GM12878 (cell line): Measurements from ENCODE around the gene CYLC1. TPM values are rescaled to one million over a fixed set of nuclear protein-coding genes. Genes with fewer than 3 reads are reported as not detected.

Experiments
- ATAC-seq: fragments of 200-7000 bp; cut with Tn5 transposase; 3 replicates; pipeline ENCODE4 v1.9.1; 2020; ENCODE audit warnings: mild to moderate bottlenecking, moderate library complexity
- BruUV-seq: library from RNA; stranded (reverse); fragments of 400-500 nt; replicated peaks from 2 replicates; lab custom pipeline; 2021; lab: Mats Ljungman, UMichigan
- CTCF ChIA-PET: fragments of 300-600 bp; sonication (Branson Sonifier 250); formaldehyde crosslinking; extraction: SDS; loops from one replicate; lab custom pipeline; 2021; ENCODE audit warnings: inconsistent platforms; lab: Yijun Ruan, JAX
- POLR2A ChIA-PET: fragments of 350-600 bp; formaldehyde crosslinking; extraction: SDS; loops from one replicate; lab custom pipeline; 2021; ENCODE audit warnings: inconsistent platforms; lab: Charles Lee
- RAD21 ChIA-PET: fragments of 300-600 bp; sonication (Branson Sonifier 250); formaldehyde crosslinking; loops from one replicate; lab custom pipeline; 2023; ENCODE audit warnings: antibody characterized with exemption; ENCODE audit not compliant: unreplicated experiment; lab: Charles Lee
- SMC1A ChIA-PET: fragments of 300-600 bp; sonication (Branson Sonifier 250); formaldehyde crosslinking; loops from one replicate; lab custom pipeline; 2023; ENCODE audit not compliant: unreplicated experiment, uncharacterized antibody; lab: Charles Lee
- DNase-seq: peaks from one replicate; pipeline ENCODE4 v3.0.0-alpha.2; 2011; ENCODE audit warnings: low read depth, low spot score
- FAIRE-seq: peaks from 3 replicates; lab custom pipeline; 2011; peaks lifted over from hg19 to GRCh38; lab: Jason Lieb, UNC
- H2AFZ ChIP-seq: 2 replicates; pipeline ENCODE4 v1.6.0; 2011; ENCODE audit warnings: low read depth, low read length, control low read depth; ENCODE audit not compliant: control insufficient read depth
- H3K27ac ChIP-seq: 2 replicates; pipeline ENCODE4 v1.5.1; 2011; ENCODE audit warnings: control low read depth; ENCODE audit not compliant: control insufficient read depth, insufficient read depth
- H3K27me3 ChIP-seq, 2 experiments: replicated peaks in 1 of 2; 2 replicates each; pipeline versions ENCODE4 v1.6.0 to v1.6.1; 2011; ENCODE audit warnings: low read length in 1 of 2; ENCODE audit not compliant: control insufficient read depth in 2 of 2, insufficient read depth in 2 of 2
- H3K36me3 ChIP-seq, 2 experiments: 2 replicates each; pipeline ENCODE4 v1.5.1; 2011; ENCODE audit warnings: low read length in 1 of 2; ENCODE audit not compliant: control insufficient read depth in 2 of 2, insufficient read depth in 2 of 2
- H3K4me1 ChIP-seq: 2 replicates; pipeline ENCODE4 v1.6.1; 2011; ENCODE audit warnings: mild to moderate bottlenecking, low read length, moderate library complexity, mixed read lengths; ENCODE audit not compliant: control insufficient read depth, insufficient read depth
- H3K4me2 ChIP-seq: 2 replicates; pipeline ENCODE4 v1.6.0; 2011; ENCODE audit warnings: control low read depth; ENCODE audit not compliant: control insufficient read depth, insufficient read depth
- H3K4me3 ChIP-seq: fragments of 200-600 bp; sonication (generic); 2 replicates; pipeline ENCODE4 v1.5.1; 2016
- H3K79me2 ChIP-seq: 2 replicates; pipeline ENCODE4 v1.6.0; 2011; ENCODE audit warnings: low read length; ENCODE audit not compliant: control insufficient read depth, insufficient read depth
- H3K9ac ChIP-seq: 2 replicates; pipeline ENCODE4 v1.8.0; 2011; ENCODE audit warnings: low read length, control low read depth, mixed read lengths; ENCODE audit not compliant: control insufficient read depth, insufficient read depth
- H3K9me3 ChIP-seq: replicated peaks from 3 replicates; pipeline ENCODE4 v1.5.1; 2011; ENCODE audit warnings: mild to moderate bottlenecking, low read length; ENCODE audit not compliant: control insufficient read depth, insufficient read depth
- H4K20me1 ChIP-seq: 2 replicates; pipeline ENCODE4 v1.6.0; 2011; ENCODE audit not compliant: control insufficient read depth, insufficient read depth
- BRCA1 ChIP-seq: IDR thresholded peaks from 2 replicates; pipeline ENCODE4 v1.6.1; 2011; ENCODE audit warnings: low read depth, low read length, improper control_type of control experiment
- E4F1 ChIP-seq: fragments of 450-650 bp; IDR thresholded peaks from 2 replicates; pipeline ENCODE4 v1.6.1; 2018; ENCODE audit warnings: borderline replicate concordance, mild to moderate bottlenecking; ENCODE audit not compliant: partially characterized antibody
- EP300 ChIP-seq, 2 experiments: fragments of 150-350 bp in 1 of 2; IDR thresholded peaks; 2 replicates each; pipeline ENCODE4 v1.6.1; 2011 to 2012; ENCODE audit warnings: low read depth in 2 of 2, low read length in 2 of 2, borderline replicate concordance in 1 of 2, improper control_type of control experiment in 1 of 2, inconsistent platforms in 1 of 2; ENCODE audit not compliant: control insufficient read depth in 1 of 2
- HSF1 ChIP-seq: fragments of 150-350 bp; IDR thresholded peaks from 2 replicates; pipeline ENCODE4 v1.6.1; 2014; ENCODE audit warnings: mild to moderate bottlenecking, low read depth, low read length
- IKZF1 ChIP-seq: fragments of 450-650 bp; conservative IDR thresholded peaks from 2 replicates; pipeline ENCODE4 v1.6.1; 2017; ENCODE audit warnings: antibody characterized with exemption, mild to moderate bottlenecking
- JUND ChIP-seq: IDR thresholded peaks from 2 replicates; pipeline ENCODE4 v1.6.1; 2012; ENCODE audit warnings: low read depth, mild to moderate bottlenecking, low read length, improper control_type of control experiment, moderate library complexity
- MEF2A ChIP-seq: IDR thresholded peaks from 2 replicates; pipeline ENCODE4 v1.6.1; 2011; ENCODE audit warnings: low read depth, mild to moderate bottlenecking, low read length, moderate library complexity; ENCODE audit not compliant: insufficient read depth
- SMARCA5 ChIP-seq: fragments of 450-650 bp; IDR thresholded peaks from 2 replicates; pipeline ENCODE4 v1.6.1; 2017; ENCODE audit warnings: mild to moderate bottlenecking
- ZBTB33 ChIP-seq: fragments of 450-650 bp; IDR thresholded peaks from 2 replicates; pipeline ENCODE4 v1.6.1; 2017; ENCODE audit warnings: mild to moderate bottlenecking
- ZBTB40 ChIP-seq: fragments of 450-650 bp; IDR thresholded peaks from 2 replicates; pipeline ENCODE4 v1.6.1; 2016; ENCODE audit warnings: mild to moderate bottlenecking, moderate library complexity, borderline replicate concordance
- ZZZ3 ChIP-seq: IDR thresholded peaks from 2 replicates; pipeline ENCODE4 v1.6.1; 2011; ENCODE audit warnings: low read depth; ENCODE audit not compliant: control insufficient read depth, insufficient read length
- WGBS: methylation state at CpG from one replicate; pipeline ENCODE4 v1.1.6; 2016; ENCODE audit warnings: low lambda C conversion rate; ENCODE audit not compliant: insufficient replicate concordance, insufficient coverage; ENCODE audit errors: missing lambda C conversion rate; 5-methylcytosine and 5-hydroxymethylcytosine counted together
- in situ Hi-C: fragments of 300-500 bp; cut with MboI; formaldehyde crosslinking; loops from 9 replicates; pipeline ENCODE4 v1.14.3; 2018; ENCODE audit warnings: mixed read lengths
- intact Hi-C: fragments of 100-400 bp; cut with micrococcal nuclease; formaldehyde crosslinking; loops from one replicate; pipeline ENCODE4 v1.14.2; 2022; ENCODE audit not compliant: unreplicated experiment
- polyA plus RNA-seq, 11 experiments: library from polyadenylated mRNA; depleted of rRNA in 4 of 11; unstranded in 6 of 11; stranded (reverse) in 5 of 11; fragments of >200 nt; fragmentation: Nextera tagmentation in 4 of 11; fragmentation: Illumina TruSeq in 1 of 11; extraction: Ambion mirVana in 4 of 11; extraction: Trizol in 1 of 11; gene quantifications; 1 replicate in 1 of 11; 2 replicates in 10 of 11; pipeline versions ENCODE4 v1.2.1 to v1.2.3, GENCODE V29; 2011 to 2016; ENCODE audit warnings: inconsistent platforms in 2 of 11, missing spikeins in 2 of 11, low read depth in 1 of 11
- total RNA-seq, 4 experiments: library from RNA; depleted of rRNA in 3 of 4; stranded (reverse); fragments of >200 nt in 3 of 4; fragmentation: Illumina TruSeq in 1 of 4; extraction: Trizol in 1 of 4; gene quantifications; 2 replicates each; pipeline versions ENCODE4 v1.2.1 to v1.2.3, GENCODE V29; 2013 to 2021

Gene CYLC1
- total and polyA plus RNA-seq, 10 of the 15 experiments (the other 5 are each of a cell fraction or from before 2014, with no cell fraction given) = not detected

GRCh38 chrX:83847339-83847738 is 13.6 kb upstream of the CYLC1 start (continued):
- TF ChIP-seq JUND = no peak
- TF ChIP-seq HSF1 = no peak
- TF ChIP-seq BRCA1 = no peak

- H3K27ac ChIP-seq = no peak overlapping the region
- intact Hi-C loops (no loop called here), in situ Hi-C loops (no loop called here)
- H3K4me2 ChIP-seq = no peak overlapping the region
- no TSS peak for BruUV-seq
- ChIA-PET POLR2A (no interaction called here), RAD21 (no interaction called here), SMC1A (no interaction called here), CTCF (no interaction called here)
- no peaks in the 10 kb centered on the region for H3K27me3 ChIP-seq
- no peak for FAIRE-seq
- no peak overlapping the region for H2AFZ ChIP-seq
- H4K20me1 ChIP-seq = no peaks in the 10 kb centered on the region
- no peaks in the 10 kb centered on the region for H3K9me3 ChIP-seq
- no peak overlapping the region for H3K4me3 ChIP-seq
- H3K79me2 ChIP-seq = no peaks in the 10 kb centered on the region
- WGBS = 29% methylated on average over 2 of the region's 2 CpGs
- no peaks in the 10 kb centered on the region for H3K36me3 ChIP-seq
- no peaks in the 10 kb centered on the region for H3K4me1 ChIP-seq
- H3K9ac ChIP-seq = no peak overlapping the region
- no peak for DNase-seq
- no peak for ATAC-seq
- TF ChIP-seq E4F1 = no peak
- no peak for TF ChIP-seq ZBTB40
- no peak for TF ChIP-seq MEF2A
- TF ChIP-seq SMARCA5 = no peak
- no peak for TF ChIP-seq EP300 (IDR thresholded peaks at IDR 0.05; ENCODE audit: borderline replicate concordance in 1 of 2, control insufficient read depth in 1 of 2, low read depth in 2 of 2, low read length in 2 of 2)
- TF ChIP-seq ZZZ3 = no peak
- no peak for TF ChIP-seq IKZF1
- TF ChIP-seq ZBTB33 = no peak
These were observed 27.6 kb downstream of the CYLC1 start for GRCh38 chrX:83888585-83888984.
